Measurements from ENCODE around the gene KPNA1.

The KPNA1 gene

GRCh38 chr3:122414391-122414790 is 100.3 kb downstream of the KPNA1 start:
- DNase-seq: no peak

- no peak for DNase-seq
Measured at GRCh38 chr3:122410639-122411038, 104.1 kb downstream of the KPNA1 start.

GRCh38 chr3:122410111-122410510 is 104.6 kb downstream of the KPNA1 start:
- no peak for DNase-seq

GRCh38 chr3:122409446-122409845 is 105.3 kb downstream of the KPNA1 start:
- no peak for DNase-seq

GRCh38 chr3:122407946-122408345 is 106.8 kb downstream of the KPNA1 start:
- no peak for DNase-seq

- no peak for DNase-seq
Measured at GRCh38 chr3:122406198-122406597, 108.5 kb downstream of the KPNA1 start.

GRCh38 chr3:122405015-122405414 is 109.7 kb downstream of the KPNA1 start:
- no peak for DNase-seq

GRCh38 chr3:122403489-122403888 is 111.2 kb downstream of the KPNA1 start:
- DNase-seq: no peak

- DNase-seq: no peak
Measured at GRCh38 chr3:122398920-122399319, 115.8 kb downstream of the KPNA1 start.

- no peak for DNase-seq
Measured at GRCh38 chr3:122397201-122397600, 117.5 kb downstream of the KPNA1 start.

GRCh38 chr3:122396511-122396910 is 118.2 kb downstream of the KPNA1 start:
- no peak for DNase-seq

- no peak for DNase-seq
Measured at GRCh38 chr3:122395582-122395981, 119.2 kb downstream of the KPNA1 start.

- DNase-seq: no peak
Measured at GRCh38 chr3:122394173-122394572, 120.6 kb downstream of the KPNA1 start.

- DNase-seq: no peak
Measured at GRCh38 chr3:122392868-122393844, 121.6 kb downstream of the KPNA1 start.

GRCh38 chr3:122391681-122392446 is 122.9 kb downstream of the KPNA1 start:
- no peak for DNase-seq

- no peak for DNase-seq
Measured at GRCh38 chr3:122390665-122391064, 124.1 kb downstream of the KPNA1 start.

- DNase-seq: no peak
Measured at GRCh38 chr3:122389892-122390291, 124.8 kb downstream of the KPNA1 start.

- DNase-seq: no peak
Measured at GRCh38 chr3:122389197-122389596, 125.5 kb downstream of the KPNA1 start.

- no peak for DNase-seq
Measured at GRCh38 chr3:122387709-122388108, 127.0 kb downstream of the KPNA1 start.

GRCh38 chr3:122383771-122384697 is 130.7 kb downstream of the KPNA1 start, which contains the start of gene FAM162A:
TSS of gene FAM162A (plus strand) at chr3:122384182. CDS start at chr3:122384266, 84 bp downstream.
- DNase-seq: peak; percentile 88 to 90

- DNase-seq: peak; percentile 83 to 84
Measured at GRCh38 chr3:122382888-122383666, 131.7 kb downstream of the KPNA1 start, which contains the start of gene MIX23. TSS of gene MIX23 (minus strand) at chr3:122383231. CDS start at chr3:122383224, 7 bp downstream.

GRCh38 chr3:122377975-122378374 is 136.8 kb downstream of the KPNA1 start:
- no peak for DNase-seq

Measured in activated CD4-positive, alpha-beta T cell treated with anti-CD3 and anti-CD28 coated beads, Interleukin-2, amount 50 U/mL, for 4 hours (primary cell).